Muscle of leg (tissue), 11 donors: ENCODE results near the gene TBP. TPM values are rescaled to one million over a fixed set of nuclear protein-coding genes. Genes with fewer than 3 reads are reported as not detected.

Experiments
- DNase-seq: peaks from one replicate; pipeline ENCODE4 v3.0.0; 2013
- H3K27ac ChIP-seq: one replicate; pipeline ENCODE4 v1.5.1; 2013; ENCODE audit warnings: mild to moderate bottlenecking, low read length, control low read depth
- H3K27me3 ChIP-seq: one replicate; pipeline ENCODE4 v1.6.1; 2013; ENCODE audit warnings: low read length; ENCODE audit not compliant: control insufficient read depth, insufficient read depth
- H3K36me3 ChIP-seq: one replicate; pipeline ENCODE4 v1.6.1; 2013; ENCODE audit warnings: low read length; ENCODE audit not compliant: control insufficient read depth, insufficient read depth
- H3K4me1 ChIP-seq: one replicate; pipeline ENCODE4 v1.6.1; 2013; ENCODE audit warnings: low read length; ENCODE audit not compliant: control insufficient read depth, insufficient read depth
- H3K4me3 ChIP-seq: one replicate; pipeline ENCODE4 v1.5.1; 2013; ENCODE audit warnings: low read length, control low read depth
- H3K9me3 ChIP-seq: replicated peaks from 2 replicates; pipeline ENCODE4 v1.6.1; 2013; ENCODE audit warnings: low read depth, low read length; ENCODE audit not compliant: control insufficient read depth
- WGBS: methylation state at CpG from one replicate; pipeline ENCODE4 v1.1.5; 2013; ENCODE audit warnings: missing lambda C conversion rate; ENCODE audit not compliant: insufficient coverage; 5-methylcytosine and 5-hydroxymethylcytosine counted together
- polyA plus RNA-seq, 8 donors: library from polyadenylated mRNA; unstranded; fragments of 120-200 nt; gene quantifications; one replicate each; pipeline versions ENCODE4 v1.2.1 to v1.2.3, GENCODE V29; 2013; ENCODE audit warnings: inconsistent platforms in 1 of 8, low replicate concordance in 1 of 8; ENCODE audit not compliant: insufficient read length in 8 of 8, insufficient read depth in 1 of 8
- total RNA-seq: library from RNA; stranded (reverse); fragments of 120-200 nt; gene quantifications from one replicate; pipeline ENCODE4 v1.2.4, GENCODE V29; 2013

The TBP gene
- total and polyA plus RNA-seq, 9 donors, result 11.2 to 16.7 (median 14.5) TPM

DNA sequence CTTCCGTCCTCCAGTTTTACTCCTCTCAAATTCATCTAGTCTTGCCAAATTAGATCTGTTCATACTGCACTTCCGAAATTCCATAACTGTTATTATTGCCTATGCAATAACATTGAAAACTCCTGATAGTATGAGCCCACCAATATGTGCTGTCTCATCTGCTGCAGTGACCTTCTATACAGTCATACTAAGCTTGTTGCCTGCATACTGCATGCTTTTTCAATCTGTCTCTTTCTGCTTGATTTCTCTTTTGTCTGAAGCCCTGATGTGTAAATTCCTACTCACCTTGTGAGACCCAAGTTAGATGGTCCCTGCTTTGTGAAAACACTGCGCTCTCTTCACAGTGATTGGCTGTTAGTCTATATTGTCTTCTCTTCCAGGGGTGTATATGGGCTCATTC lies 1.1 kb downstream of the TBP start:
- Histone ChIP-seq H3K9me3 (no peaks in the 10 kb centered on the region), H3K4me3 (peak overlapping the region; percentile 94), H3K27me3 (no peaks in the 10 kb centered on the region), H3K4me1 (peaks cover 9% of the 10 kb centered on the region), H3K36me3 (peaks cover 6% of the 10 kb centered on the region), H3K27ac (no peak overlapping the region)
- 57% methylated on average over 1 of the region's 3 CpGs for WGBS
- DNase-seq, result no peak

DNA sequence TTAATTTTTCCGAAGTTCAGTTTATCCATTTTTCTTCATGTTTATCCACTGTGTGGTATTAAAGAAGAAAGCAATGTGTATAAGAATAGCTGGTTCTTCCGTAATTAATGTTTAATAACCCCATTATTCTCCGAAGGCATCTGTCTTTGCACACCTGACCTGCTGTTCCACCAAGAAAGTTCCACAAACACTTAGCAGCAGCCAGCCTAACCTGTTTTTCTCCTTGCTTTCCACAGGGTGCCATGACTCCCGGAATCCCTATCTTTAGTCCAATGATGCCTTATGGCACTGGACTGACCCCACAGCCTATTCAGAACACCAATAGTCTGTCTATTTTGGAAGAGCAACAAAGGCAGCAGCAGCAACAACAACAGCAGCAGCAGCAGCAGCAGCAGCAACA lies 7.4 kb downstream of the TBP start:
- Histone ChIP-seq H3K9me3 (no peaks in the 10 kb centered on the region), H3K36me3 (peaks cover 24% of the 10 kb centered on the region), H3K4me1 (no peaks in the 10 kb centered on the region), H3K27me3 (no peaks in the 10 kb centered on the region), H3K27ac (no peak overlapping the region), H3K4me3 (no peak overlapping the region)
- WGBS, result 100% methylated on average over 3 of the region's 4 CpGs
- DNase-seq, result no peak

DNA sequence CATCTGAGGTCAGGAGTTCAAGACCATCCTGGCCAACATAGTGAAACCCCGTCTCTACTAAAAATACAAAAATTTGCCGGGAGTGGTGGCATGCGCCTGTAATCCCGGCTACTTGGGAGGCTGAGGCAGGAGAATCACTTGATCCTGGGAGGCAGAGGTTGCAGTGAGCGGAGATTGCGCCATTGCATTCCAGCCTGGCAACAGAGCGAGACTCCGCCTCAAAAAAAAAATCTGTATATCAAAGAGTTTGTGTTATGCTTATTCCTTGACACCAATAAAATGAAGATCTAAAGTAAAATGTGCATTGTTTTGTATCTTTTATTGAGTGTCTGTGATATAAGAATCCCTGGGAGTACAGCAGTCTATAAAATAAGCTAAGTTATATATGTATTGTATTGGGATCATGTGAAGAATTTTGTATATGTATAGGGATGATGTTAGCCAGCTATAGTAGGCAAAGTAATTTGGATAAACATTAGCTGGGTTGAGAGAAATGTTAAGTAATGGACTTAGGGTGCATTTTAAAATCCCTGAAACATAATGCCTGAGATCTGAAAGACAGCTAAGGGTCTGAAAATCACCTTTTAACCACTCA lies 10.9 kb downstream of the TBP start:
- Histone ChIP-seq H3K36me3 (peaks cover 40% of the 10 kb centered on the region), H3K4me3 (no peak overlapping the region), H3K27me3 (no peaks in the 10 kb centered on the region), H3K9me3 (no peaks in the 10 kb centered on the region), H3K27ac (no peak overlapping the region), H3K4me1 (no peaks in the 10 kb centered on the region)
- 100% methylated on average over 3 of the region's 8 CpGs for WGBS
- no peak for DNase-seq

DNA sequence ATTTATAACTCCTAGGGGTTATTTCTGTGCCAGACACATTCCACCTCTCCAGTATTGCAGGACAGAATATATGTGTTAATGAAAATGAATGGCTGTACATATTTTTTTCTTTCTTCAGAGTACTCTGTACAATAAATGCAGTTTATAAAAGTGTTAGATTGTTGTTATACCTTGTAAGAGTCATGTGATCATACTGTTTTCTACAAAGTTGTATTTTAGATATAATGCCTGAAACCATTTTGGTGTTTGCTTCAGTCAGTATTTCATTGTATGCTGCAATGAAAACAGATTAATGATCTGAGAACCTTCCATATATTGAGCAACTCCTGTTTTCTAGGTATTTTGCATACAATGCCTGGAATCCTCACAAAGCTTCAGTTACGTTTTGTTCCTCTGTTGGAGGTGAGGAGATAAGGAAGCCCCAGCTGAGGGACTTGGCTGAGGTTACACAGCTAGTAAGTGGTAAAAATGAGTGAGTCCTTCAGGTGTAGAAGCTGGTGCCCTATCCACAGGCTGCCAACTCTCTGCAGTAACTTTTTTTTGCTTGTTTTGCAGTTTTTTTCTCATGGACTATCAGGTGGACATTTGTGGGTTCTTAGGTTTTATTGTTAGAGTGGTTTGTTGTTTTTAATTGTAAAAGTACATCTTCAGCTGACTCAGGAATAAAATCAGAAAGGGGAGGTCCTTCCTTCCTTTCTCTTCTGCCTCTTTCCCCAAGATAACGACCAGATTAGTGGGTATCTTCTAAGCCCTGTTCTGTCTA lies 18.7 kb downstream of the TBP start:
- Histone ChIP-seq H3K27me3 (no peaks in the 10 kb centered on the region), H3K4me1 (no peaks in the 10 kb centered on the region), H3K36me3 (peaks cover 48% of the 10 kb centered on the region), H3K4me3 (no peak overlapping the region), H3K27ac (no peak overlapping the region), H3K9me3 (no peaks in the 10 kb centered on the region)
- WGBS, result no CpG with 5 or more reads among the region's 2 CpGs
- no peak for DNase-seq

- no peaks in the 10 kb centered on the region for H3K4me1 ChIP-seq
- no peak overlapping the region for H3K4me3 ChIP-seq
- peaks cover 49% of the 10 kb centered on the region for H3K36me3 ChIP-seq
- H3K27me3 ChIP-seq, result no peaks in the 10 kb centered on the region
- no peaks in the 10 kb centered on the region for H3K9me3 ChIP-seq
- H3K27ac ChIP-seq, result no peak overlapping the region
- WGBS, result no CpG with 5 or more reads among the region's 1 CpG
- DNase-seq, result no peak
Measured at GRCh38 chr6:170575250-170575649, 21.1 kb downstream of the TBP start.

DNA sequence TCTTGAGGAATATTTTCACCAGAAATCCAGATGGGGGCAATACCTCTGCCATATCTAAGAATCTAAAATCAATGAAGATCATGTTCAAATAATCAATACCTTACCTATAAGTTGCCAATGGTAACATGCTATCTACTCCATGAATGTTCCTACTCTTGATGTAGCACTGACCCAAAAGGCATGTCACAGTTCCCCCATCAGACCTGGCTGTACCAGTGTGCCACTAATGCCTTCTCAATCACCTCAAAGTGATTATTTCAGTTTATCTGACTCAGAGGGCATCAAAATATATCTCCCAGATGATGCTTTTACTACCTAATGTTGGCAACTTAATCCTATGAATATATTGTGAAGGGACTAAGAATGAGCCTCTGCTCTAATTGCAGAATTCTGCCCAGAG lies 24.7 kb downstream of the TBP start:
- H3K4me3 ChIP-seq, result no peak overlapping the region
- DNase-seq, result no peak
- no peaks in the 10 kb centered on the region for H3K27me3 ChIP-seq
- H3K27ac ChIP-seq, result no peak overlapping the region
- peaks cover 3% of the 10 kb centered on the region for H3K4me1 ChIP-seq
- peaks cover 51% of the 10 kb centered on the region for H3K36me3 ChIP-seq
- H3K9me3 ChIP-seq, result no peaks in the 10 kb centered on the region

GRCh38 chr6:170583756-170584180 lies 29.6 kb downstream of the TBP start:
- peak overlapping the region; percentile 84 for H3K4me3 ChIP-seq
- 0% methylated on average over 5 of the region's 12 CpGs for WGBS
- no peak for DNase-seq
- H3K9me3 ChIP-seq, result no peaks in the 10 kb centered on the region
- no peaks in the 10 kb centered on the region for H3K27me3 ChIP-seq
- H3K27ac ChIP-seq, result peak overlapping the region; percentile 75
- H3K36me3 ChIP-seq, result peaks cover 29% of the 10 kb centered on the region
- H3K4me1 ChIP-seq, result peaks cover 10% of the 10 kb centered on the region

DNA sequence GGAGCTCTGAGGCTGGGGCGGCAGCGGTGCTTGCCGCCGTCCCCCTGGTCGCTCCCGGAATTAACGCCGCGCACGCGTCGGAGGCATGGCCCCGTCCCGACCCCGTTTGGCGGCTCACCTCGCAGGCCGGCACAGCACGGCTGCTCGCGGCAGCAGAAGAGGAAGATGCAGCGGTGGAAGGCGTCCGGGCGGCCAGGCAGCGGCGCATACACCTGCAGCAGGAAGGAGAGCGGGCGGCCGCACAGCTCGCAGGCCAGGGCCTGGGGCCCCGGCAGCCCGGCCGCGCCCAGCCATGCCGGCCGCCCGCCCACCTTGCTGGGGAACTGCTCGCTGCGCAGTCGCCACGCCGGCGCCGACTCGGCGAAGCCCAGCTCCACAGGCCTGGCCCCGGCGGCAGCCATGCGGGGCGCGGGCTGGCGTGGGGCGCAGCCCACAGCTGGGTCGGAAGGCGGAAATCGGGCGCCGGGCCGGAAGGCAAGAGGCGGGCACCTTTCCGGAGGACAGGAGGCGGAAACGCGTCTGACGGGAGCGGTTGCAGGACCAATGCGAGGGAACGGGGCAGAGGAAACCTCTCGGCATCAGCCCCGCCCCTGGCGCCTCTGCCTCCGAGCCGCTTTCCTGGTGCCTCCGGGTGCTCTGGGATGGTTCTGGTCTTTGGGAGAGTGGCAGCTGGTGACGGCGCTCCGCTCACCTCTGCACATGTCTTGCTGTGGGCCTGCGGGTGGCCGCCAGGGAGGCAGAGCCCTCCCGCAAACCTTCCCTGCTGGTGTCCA lies 30.2 kb downstream of the TBP start, which contains the start of gene PDCD2:
Gene PDCD2 (minus strand): TSS at position 457 of the 773 bp plus-strand sequence. CDS start 56 bp downstream, at position 401.
- Histone ChIP-seq H3K27ac (peak within 1 kb of the TSS; percentile 89), H3K4me1 (peaks cover 10% of the 10 kb centered on the region), H3K4me3 (peak within 1 kb of the TSS; percentile 84), H3K27me3 (no peaks in the 10 kb centered on the region), H3K9me3 (no peaks in the 10 kb centered on the region), H3K36me3 (peaks cover 26% of the 10 kb centered on the region)
- WGBS, result under 1% methylated on average over 81 of the region's 81 CpGs
- peak; percentile 96 for DNase-seq

GRCh38 chr6:170584954-170585498 lies 30.9 kb downstream of the TBP start:
- peaks cover 10% of the 10 kb centered on the region for H3K4me1 ChIP-seq

GRCh38 chr6:170590725-170591124 lies 36.6 kb downstream of the TBP start:
- peaks cover 7% of the 10 kb centered on the region for H3K9me3 ChIP-seq
- H3K4me1 ChIP-seq, result no peaks in the 10 kb centered on the region
- no peak overlapping the region for H3K27ac ChIP-seq
- DNase-seq, result no peak
- no CpG with 5 or more reads among the region's 1 CpG for WGBS
- H3K36me3 ChIP-seq, result no peaks in the 10 kb centered on the region
- H3K27me3 ChIP-seq, result no peaks in the 10 kb centered on the region
- no peak overlapping the region for H3K4me3 ChIP-seq

More at GRCh38 chr6:170584954-170585498, 30.9 kb downstream of the TBP start:
- Histone ChIP-seq H3K4me3 (peak overlapping the region; percentile 84), H3K27me3 (no peaks in the 10 kb centered on the region), H3K9me3 (no peaks in the 10 kb centered on the region), H3K27ac (peak overlapping the region; percentile 89), H3K36me3 (peaks cover 21% of the 10 kb centered on the region)
- DNase-seq, result no peak
- 0% methylated on average over 3 of the region's 6 CpGs for WGBS
